ENCODE results near the gene IGSF21. TPM values are rescaled to one million over a fixed set of nuclear protein-coding genes. Genes with fewer than 3 reads are reported as not detected.

The IGSF21 gene
- total and polyA plus RNA-seq, 2 donors (not counting 3 experiments of a cell fraction or from before 2014, with no cell fraction given): not detected

GRCh38 chr1:18285538-18285924 is 177.9 kb downstream of the IGSF21 start:
- POLR2A ChIA-PET: no interaction called here

More at GRCh38 chr1:18285538-18285924, 177.9 kb downstream of the IGSF21 start:
- no peak overlapping the region for H2AFZ ChIP-seq (ENCODE audit: low read depth, low read length)
- H3K9ac ChIP-seq (replicated peaks; ENCODE audit: extremely low read depth, insufficient read depth, low read length): no peak overlapping the region
- DNase-seq (ENCODE audit: low read depth, low spot score): no peak
- no peaks in the 10 kb centered on the region for H3K4me1 ChIP-seq (ENCODE audit: control insufficient read depth, extremely low read depth, insufficient read depth, low read length)
- intact Hi-C loops (cut with micrococcal nuclease) (no loop called here), dilution Hi-C loops (cut with MboI; ENCODE audit: extremely low pct_ligation_motif_present, low sequenced_read_pairs) (no loop called here)
- FAIRE-seq: no peak
- no peaks in the 10 kb centered on the region for H3K27me3 ChIP-seq (ENCODE audit: control insufficient read depth in 2 of 2, insufficient read depth in 2 of 2, low read length in 2 of 2)
- H3K4me2 ChIP-seq (ENCODE audit: insufficient read depth, low read length): no peak overlapping the region
- H3K4me3 ChIP-seq (replicated peaks in 1 of 3; ENCODE audit: insufficient read depth in 1 of 3, low read depth in 1 of 3, low read length in 3 of 3): no peak overlapping the region
- H4K20me1 ChIP-seq (replicated peaks; ENCODE audit: control insufficient read depth, extremely low read depth, insufficient read depth, low read length): no peaks in the 10 kb centered on the region
- no peaks in the 10 kb centered on the region for H3K9me1 ChIP-seq (replicated peaks; ENCODE audit: control insufficient read depth, extremely low read depth, insufficient read depth, low read length)
- H3K9me3 ChIP-seq (replicated peaks; ENCODE audit: control insufficient read depth, insufficient read depth, low read length): peaks cover 1% of the 10 kb centered on the region
- H3K79me2 ChIP-seq (ENCODE audit: control insufficient read depth, insufficient read depth, low read length): no peaks in the 10 kb centered on the region
- H3K27ac ChIP-seq (ENCODE audit: insufficient read depth, low read depth, low read length): no peak overlapping the region
- TF ChIP-seq MAX (IDR thresholded peaks at IDR 0.05; ENCODE audit: insufficient read depth, insufficient read length): no peak
- TF ChIP-seq POLR2A (IDR thresholded peaks at IDR 0.05; ENCODE audit: low read depth, low read length): no peak
- no peak for TF ChIP-seq MYC (IDR thresholded peaks at IDR 0.05; ENCODE audit: low read depth, low read length)
- no peak for TF ChIP-seq CTCF (IDR thresholded peaks at IDR 0.05; ENCODE audit: extremely low read depth in 1 of 2, insufficient read depth in 1 of 2, low read depth in 1 of 2, low read length in 2 of 2)
- no peak for TF ChIP-seq GATA2 (IDR thresholded peaks at IDR 0.05; ENCODE audit: insufficient read depth, insufficient read length, low read depth, low read length)
- no peak for TF ChIP-seq FOS (IDR thresholded peaks at IDR 0.05; ENCODE audit: borderline replicate concordance, insufficient read depth, low read length)
- no peak for TF ChIP-seq POLR2AphosphoS5 (IDR thresholded peaks at IDR 0.05; ENCODE audit: insufficient read depth, low read depth, low read length)
- no peak for TF ChIP-seq EZH2 (IDR thresholded peaks at IDR 0.05; ENCODE audit: borderline replicate concordance, low read depth, low read length, severe bottlenecking)
- TF ChIP-seq JUN (IDR thresholded peaks at IDR 0.05; ENCODE audit: borderline replicate concordance, insufficient read depth, insufficient read length, low read depth): no peak
- no peaks in the 10 kb centered on the region for H3K36me3 ChIP-seq (ENCODE audit: control insufficient read depth in 2 of 2, extremely low read depth in 1 of 2, insufficient read depth in 2 of 2, low read length in 2 of 2)
- CTCF ChIA-PET: no interaction called here
- no TSS peak for BruUV-seq (replicated peaks)
